Right ventricle myocardium inferior (tissue), 1 donor: ENCODE measurements around the gene PNCK. TPM values are rescaled to one million over a fixed set of nuclear protein-coding genes. Genes with fewer than 3 reads are reported as not detected.
"Not testable (repeated sequence)": the region's sequence is repeated elsewhere in the genome, so short reads cannot be mapped to it uniquely, and the experiment has no call there.

ENCODE experiments used
- ATAC-seq: fragments of 200-7000 bp; cut with Tn5 transposase; one replicate; pipeline ENCODE4 v1.9.1; 2020; ENCODE audit warnings: mild to moderate bottlenecking, moderate library complexity
- DNase-seq: peaks from one replicate; pipeline ENCODE4 v3.0.0; 2021; ENCODE audit errors: missing footprints
- intact Hi-C: fragments of 100-400 bp; cut with DNase I; formaldehyde crosslinking; loops from one replicate; pipeline ENCODE4 v1.11.0; 2022
- total RNA-seq: library from RNA; stranded (reverse); fragmentation: NEBNext Ultra II Directional; extraction: Animal tissue kit (Norgen Biotek cat#: 25700); gene quantifications from one replicate; pipeline ENCODE4 v1.2.1, GENCODE V29; 2021
- donor health status: DM: no; HTN: yes; CAD: no; lungs with severe emphysema.

Gene PNCK
- total RNA-seq, 1 donor from 2014 or later, result 11.3 TPM

DNA sequence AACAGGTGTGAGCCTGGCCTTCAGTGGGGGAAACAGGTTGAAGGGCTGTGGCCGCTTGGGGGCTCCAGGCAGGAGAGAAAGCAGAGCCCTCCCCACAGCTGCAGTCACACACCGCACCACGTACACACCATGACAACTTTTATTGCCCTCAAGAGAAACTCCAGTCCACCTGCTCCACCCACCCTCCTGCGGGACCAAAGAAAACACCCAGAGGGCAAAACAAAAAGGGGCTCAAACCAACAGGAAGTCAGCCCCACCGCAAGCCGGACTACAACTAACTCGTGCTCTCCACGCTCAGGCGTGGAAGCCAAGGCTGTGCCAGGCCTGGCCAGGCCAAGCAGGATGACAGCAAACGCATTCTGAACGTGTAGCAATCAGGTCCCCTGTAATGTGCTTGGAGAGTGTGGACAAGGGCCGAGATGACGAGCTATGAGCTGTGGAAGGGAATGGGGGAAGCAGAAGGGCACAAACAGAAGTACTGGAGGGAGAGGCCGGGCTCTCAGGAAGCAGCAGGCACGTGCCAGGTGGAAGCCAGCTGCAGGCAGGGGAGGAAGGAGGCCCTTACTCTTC, 26.8 kb upstream of the PNCK start:
- intact Hi-C loops, result no loop called here
- peak; percentile 19 for ATAC-seq
- no peak for DNase-seq

- DNase-seq, intact Hi-C loops: not testable (repeated sequence)
- ATAC-seq, result peak; percentile 75
These were observed 26.3 kb upstream of the PNCK start for GRCh38 chrX:153699784-153700371.

- DNase-seq, intact Hi-C loops, ATAC-seq: not testable (repeated sequence)
These were observed 25.7 kb upstream of the PNCK start for GRCh38 chrX:153699210-153699783.

DNA sequence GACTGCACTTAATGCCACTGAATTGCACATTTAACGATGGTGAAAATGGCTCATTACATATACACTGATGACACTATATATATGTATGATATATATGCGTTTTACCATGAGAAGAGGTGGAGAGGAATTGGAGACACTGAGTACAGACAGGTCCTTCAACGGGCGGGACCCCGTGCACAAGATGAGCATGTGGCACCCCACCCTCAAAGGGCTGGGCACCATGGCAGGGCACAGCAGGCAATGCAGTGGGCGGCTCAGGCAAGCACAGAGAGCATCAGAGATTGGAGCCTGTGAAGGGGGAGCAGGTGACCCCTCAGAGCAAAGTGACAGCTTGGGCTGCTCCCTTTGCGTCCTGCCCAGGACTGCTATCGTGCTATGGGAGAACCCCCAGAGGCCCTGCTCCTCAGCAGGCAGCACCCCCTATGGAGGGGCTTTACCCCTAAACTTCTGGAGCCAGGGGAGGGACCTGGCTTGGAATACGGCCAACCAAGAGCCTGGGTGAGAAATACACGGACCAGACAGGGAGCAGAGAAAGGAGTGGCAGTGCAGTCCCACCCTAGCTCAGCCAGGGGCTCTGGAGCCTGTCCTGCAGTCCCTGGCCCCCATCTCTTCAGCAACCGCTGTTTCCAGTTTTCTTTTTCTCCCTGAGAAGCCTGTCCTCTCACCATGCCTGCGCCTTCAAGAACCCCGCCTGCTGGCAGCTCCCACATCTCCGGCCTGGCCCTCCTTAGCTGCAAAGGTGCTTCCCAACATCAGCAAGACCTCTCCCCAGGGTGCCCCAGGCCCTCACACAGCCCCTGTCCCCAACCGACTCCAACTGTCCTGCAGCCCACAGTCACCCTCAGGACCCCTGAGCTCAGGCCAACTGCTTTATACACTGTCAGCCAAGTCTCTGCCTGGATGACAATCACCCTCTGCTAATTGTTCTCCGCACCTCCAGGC, 24.6 kb upstream of the PNCK start:
- ATAC-seq, result no peak
- DNase-seq, result no peak
- intact Hi-C loops, result no loop called here

DNA sequence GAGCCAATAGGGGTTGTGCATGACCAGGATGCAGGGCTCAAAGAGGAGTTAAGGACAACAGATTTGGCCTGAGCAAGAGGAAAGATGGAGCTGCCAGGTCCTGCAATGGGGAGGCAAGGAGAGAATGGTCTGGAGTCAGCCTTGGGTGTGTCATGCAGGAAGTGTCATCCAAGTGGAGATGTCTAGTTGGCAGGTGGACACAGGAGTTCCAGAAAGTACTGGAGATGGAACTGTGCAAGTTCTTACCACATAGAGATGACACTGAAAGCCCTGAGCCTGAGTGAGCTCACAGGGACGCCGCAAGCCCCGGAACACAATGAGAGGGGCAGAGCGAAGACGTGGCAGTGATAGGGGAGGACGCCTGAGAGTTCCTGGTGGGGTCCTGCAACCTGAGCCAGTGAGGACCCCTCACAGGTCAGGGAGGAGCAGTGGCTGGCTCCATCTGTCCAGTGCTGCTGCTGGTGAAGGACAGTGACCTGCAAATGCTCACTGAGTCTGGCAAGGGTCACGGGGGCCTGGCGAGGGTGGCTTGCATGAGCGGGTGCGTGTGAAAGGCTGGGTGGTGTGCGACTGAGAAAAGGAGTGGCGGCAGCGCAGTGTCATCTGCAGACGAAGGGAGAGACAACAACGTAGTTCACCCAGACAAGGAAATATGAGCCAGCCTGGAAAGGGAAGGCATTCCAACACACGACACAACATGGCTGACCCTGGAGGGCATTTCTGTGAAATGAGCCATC, 23.5 kb upstream of the PNCK start:
- intact Hi-C loops, DNase-seq, ATAC-seq: not testable (repeated sequence)

- DNase-seq, intact Hi-C loops, ATAC-seq: not testable (repeated sequence)
These were observed 22.9 kb upstream of the PNCK start for GRCh38 chrX:153696538-153696937.

DNA sequence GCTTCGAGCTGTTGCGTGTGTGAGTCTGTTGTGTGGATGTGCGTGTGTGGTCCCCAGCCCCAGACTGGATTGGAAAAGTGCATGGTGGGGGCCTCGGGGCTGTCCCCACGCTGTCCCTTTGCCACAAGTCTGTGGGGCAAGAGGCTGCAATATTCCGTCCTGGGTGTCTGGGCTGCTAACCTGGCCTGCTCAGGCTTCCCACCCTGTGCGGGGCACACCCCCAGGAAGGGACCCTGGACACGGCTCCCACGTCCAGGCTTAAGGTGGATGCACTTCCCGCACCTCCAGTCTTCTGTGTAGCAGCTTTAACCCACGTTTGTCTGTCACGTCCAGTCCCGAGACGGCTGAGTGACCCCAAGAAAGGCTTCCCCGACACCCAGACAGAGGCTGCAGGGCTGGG, 22.5 kb upstream of the PNCK start:
- ATAC-seq (no peak), DNase-seq (no peak)
- intact Hi-C loops, result no loop called here

DNA sequence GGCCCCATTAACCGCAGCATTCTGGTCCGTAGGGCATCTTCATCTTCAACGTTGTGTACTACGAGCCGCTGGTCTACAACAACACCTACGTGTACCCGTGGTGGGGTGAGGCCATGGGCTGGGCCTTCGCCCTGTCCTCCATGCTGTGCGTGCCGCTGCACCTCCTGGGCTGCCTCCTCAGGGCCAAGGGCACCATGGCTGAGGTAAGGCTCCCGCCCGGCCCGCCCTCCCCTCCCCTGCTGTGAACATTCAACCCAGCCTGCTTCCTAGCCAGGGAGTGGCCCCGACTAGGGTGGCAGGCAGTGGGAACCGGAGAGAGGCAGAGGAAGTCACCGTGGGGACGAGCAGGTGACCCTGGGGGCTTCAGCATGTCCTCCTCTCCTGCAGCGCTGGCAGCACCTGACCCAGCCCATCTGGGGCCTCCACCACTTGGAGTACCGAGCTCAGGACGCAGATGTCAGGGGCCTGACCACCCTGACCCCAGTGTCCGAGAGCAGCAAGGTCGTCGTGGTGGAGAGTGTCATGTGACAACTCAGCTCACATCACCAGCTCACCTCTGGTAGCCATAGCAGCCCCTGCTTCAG, 21.2 kb upstream of the PNCK start:
- intact Hi-C loops, result no loop called here
- no peak for DNase-seq
- ATAC-seq, result no peak

- ATAC-seq, intact Hi-C loops, DNase-seq: not testable (repeated sequence)
These were observed 20.6 kb upstream of the PNCK start for GRCh38 chrX:153694256-153694655.

- DNase-seq (no peak), ATAC-seq (no peak)
- intact Hi-C loops, result no loop called here
These were observed 19.8 kb upstream of the PNCK start for GRCh38 chrX:153693216-153694086.

DNA sequence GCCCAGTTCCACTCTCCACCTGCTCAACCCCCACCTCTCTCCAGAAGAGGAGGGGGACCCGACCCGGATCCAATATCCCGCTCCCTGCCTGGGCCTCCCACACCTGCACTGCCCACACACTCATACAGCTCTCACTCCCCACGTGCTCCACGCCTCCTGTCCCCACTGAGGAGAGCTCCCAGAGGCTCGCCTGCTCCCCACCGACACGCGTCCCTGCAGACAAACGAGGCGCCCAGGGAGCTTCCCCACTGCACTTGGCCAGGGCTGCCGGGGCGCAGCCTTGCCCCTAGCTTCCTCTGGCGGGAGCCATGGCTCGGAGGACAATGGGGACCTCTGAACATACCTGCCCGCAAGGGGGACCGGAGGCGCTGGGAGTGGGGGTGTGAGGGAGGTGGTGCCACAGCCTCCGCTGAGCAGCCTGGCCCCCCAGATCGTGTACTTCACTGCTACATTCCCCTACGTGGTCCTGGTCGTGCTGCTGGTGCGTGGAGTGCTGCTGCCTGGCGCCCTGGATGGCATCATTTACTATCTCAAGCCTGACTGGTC, 19.1 kb upstream of the PNCK start:
- intact Hi-C loops, result no loop called here
- ATAC-seq, result no peak
- DNase-seq, result no peak

- intact Hi-C loops, result no loop called here
- DNase-seq, result no peak
- ATAC-seq, result no peak
These were observed 18.4 kb upstream of the PNCK start for GRCh38 chrX:153692003-153692402.

DNA sequence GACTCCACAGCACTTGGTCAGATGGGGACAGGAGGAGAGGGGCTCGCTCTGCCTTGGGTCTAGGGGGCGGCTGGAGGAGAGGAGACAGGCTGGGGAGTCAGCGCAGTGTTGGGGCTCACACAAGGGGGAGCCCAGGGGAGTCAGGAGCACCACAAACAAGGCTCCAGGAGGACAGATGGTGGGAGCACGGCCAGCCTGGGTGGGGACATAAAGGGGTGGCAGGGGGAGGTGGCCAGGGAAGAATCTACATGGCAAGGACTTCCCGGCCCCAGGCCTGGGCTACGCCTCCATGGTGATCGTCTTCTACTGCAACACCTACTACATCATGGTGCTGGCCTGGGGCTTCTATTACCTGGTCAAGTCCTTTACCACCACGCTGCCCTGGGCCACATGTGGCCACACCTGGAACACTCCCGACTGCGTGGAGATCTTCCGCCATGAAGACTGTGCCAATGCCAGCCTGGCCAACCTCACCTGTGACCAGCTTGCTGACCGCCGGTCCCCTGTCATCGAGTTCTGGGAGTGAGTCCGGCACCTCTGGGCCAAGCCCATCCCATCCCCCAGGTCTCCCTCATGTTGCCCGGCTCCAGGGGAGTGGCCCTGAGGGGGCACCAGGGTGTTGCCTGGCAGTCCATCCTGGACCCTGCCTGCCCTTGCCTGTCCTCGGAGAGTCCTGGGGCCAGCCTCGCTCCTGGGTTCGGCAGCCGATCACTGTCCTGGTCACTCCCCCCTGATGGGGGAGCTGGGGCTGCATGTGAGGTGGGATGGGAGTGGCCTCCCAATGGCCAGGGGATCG, 17.6 kb upstream of the PNCK start:
- DNase-seq, intact Hi-C loops, ATAC-seq: not testable (repeated sequence)

DNA sequence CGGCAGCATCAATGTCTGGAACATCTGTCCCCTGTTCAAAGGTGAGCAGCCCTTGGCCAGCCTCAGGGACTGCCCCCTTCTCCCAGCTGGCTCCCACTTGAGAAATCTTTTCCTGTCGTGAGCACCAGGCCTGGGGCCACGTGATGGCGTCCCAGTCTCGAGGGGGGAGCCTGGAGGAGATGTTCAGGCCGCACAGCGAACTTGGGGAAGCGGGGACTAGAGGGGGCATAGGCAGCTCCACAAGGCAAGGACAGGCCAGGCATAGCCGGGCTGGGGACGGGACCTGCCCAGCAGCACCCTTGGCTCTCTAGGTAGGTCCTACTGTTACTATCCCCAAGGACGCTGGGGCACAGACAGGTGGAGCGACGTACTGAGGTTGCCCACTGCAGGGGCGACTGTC, 16.9 kb upstream of the PNCK start:
- no peak for DNase-seq
- intact Hi-C loops, result no loop called here
- ATAC-seq, result no peak

GRCh38 chrX:153689654-153690465, 16.2 kb upstream of the PNCK start:
- DNase-seq (no peak), ATAC-seq (peak; percentile 5)
- intact Hi-C loops, result loop anchor here (2.0 to 5.0 kb wide), 2 partner anchors 19 to 32 kb away; partner anchors contain the start of genes ABCD1 and BCAP31
